GM18502 (cell line): ENCODE data around the gene SH3BP2.

Experiments used
- ATAC-seq: cut with Tn5 transposase; IDR thresholded peaks from one replicate; pipeline ENCODE4 v1.9.1; 2021; ENCODE audit warnings: mild to moderate bottlenecking; ENCODE audit not compliant: unreplicated experiment, poor library complexity

The SH3BP2 gene

GRCh38 chr4:2868877-2869487 is 76.1 kb downstream of the SH3BP2 start:
- no peak for ATAC-seq

GRCh38 chr4:2869659-2870058 is 76.8 kb downstream of the SH3BP2 start:
- no peak for ATAC-seq

GRCh38 chr4:2870082-2870481 is 77.2 kb downstream of the SH3BP2 start:
- no peak for ATAC-seq

GRCh38 chr4:2871466-2871865 is 78.6 kb downstream of the SH3BP2 start:
- ATAC-seq, result no peak

- ATAC-seq, result no peak
These were observed 79.0 kb downstream of the SH3BP2 start for GRCh38 chr4:2871911-2872310.

- ATAC-seq, result no peak
These were observed 80.4 kb downstream of the SH3BP2 start for GRCh38 chr4:2873329-2873728.

- no peak for ATAC-seq
These were observed 82.0 kb downstream of the SH3BP2 start for GRCh38 chr4:2874861-2875260.

- no peak for ATAC-seq
These were observed 82.7 kb downstream of the SH3BP2 start for GRCh38 chr4:2875556-2875955.

- no peak for ATAC-seq
These were observed 85.5 kb downstream of the SH3BP2 start for GRCh38 chr4:2878346-2878745.

- ATAC-seq, result no peak
These were observed 86.1 kb downstream of the SH3BP2 start for GRCh38 chr4:2879026-2879425.

GRCh38 chr4:2881431-2881830 is 88.5 kb downstream of the SH3BP2 start:
- ATAC-seq, result no peak

- no peak for ATAC-seq
These were observed 89.5 kb downstream of the SH3BP2 start for GRCh38 chr4:2882341-2882740.

GRCh38 chr4:2886161-2886560 is 93.3 kb downstream of the SH3BP2 start:
- no peak for ATAC-seq

GRCh38 chr4:2886622-2887021 is 93.7 kb downstream of the SH3BP2 start:
- ATAC-seq, result no peak

- ATAC-seq, result no peak
These were observed 94.5 kb downstream of the SH3BP2 start for GRCh38 chr4:2887343-2887742.

- no peak for ATAC-seq
These were observed 96.0 kb downstream of the SH3BP2 start for GRCh38 chr4:2888886-2889285.
